Glomerular visceral epithelial cell (primary cell): ENCODE measurements around the gene CLDN5.

Source experiments
- DNase-seq: peaks from one replicate; pipeline ENCODE4 v3.0.0-alpha.2; 2016; ENCODE audit errors: extremely low spot score

CLDN5 gene

GRCh38 chr22:19524170-19525115, at the start of gene CLDN5:
TSS of gene CLDN5 (minus strand) at chr22:19524410. CDS start at chr22:19524255, 155 bp downstream.
- no peak for DNase-seq

- no peak for DNase-seq
Measured at GRCh38 chr22:19571995-19572394, 47.8 kb upstream of the CLDN5 start.

- no peak for DNase-seq
Measured at GRCh38 chr22:19571207-19571795, 47.1 kb upstream of the CLDN5 start.

- DNase-seq = no peak
Measured at GRCh38 chr22:19569976-19570375, 45.8 kb upstream of the CLDN5 start.

- no peak for DNase-seq
Measured at GRCh38 chr22:19569276-19569640, 45.0 kb upstream of the CLDN5 start.

GRCh38 chr22:19568337-19569275, 44.4 kb upstream of the CLDN5 start:
- peak; percentile 45 for DNase-seq

GRCh38 chr22:19567157-19568009, 43.2 kb upstream of the CLDN5 start:
- DNase-seq = no peak

GRCh38 chr22:19566279-19567156, 42.3 kb upstream of the CLDN5 start:
- DNase-seq = no peak

- DNase-seq = no peak
Measured at GRCh38 chr22:19565382-19566278, 41.4 kb upstream of the CLDN5 start.

- no peak for DNase-seq
Measured at GRCh38 chr22:19559956-19560355, 35.7 kb upstream of the CLDN5 start.

- DNase-seq = no peak
Measured at GRCh38 chr22:19559324-19559811, 35.2 kb upstream of the CLDN5 start.

- DNase-seq = no peak
Measured at GRCh38 chr22:19556963-19557545, 32.8 kb upstream of the CLDN5 start.

GRCh38 chr22:19555651-19556050, 31.4 kb upstream of the CLDN5 start:
- no peak for DNase-seq

GRCh38 chr22:19554834-19555404, 30.7 kb upstream of the CLDN5 start:
- no peak for DNase-seq

- no peak for DNase-seq
Measured at GRCh38 chr22:19553201-19553600, 29.0 kb upstream of the CLDN5 start.

GRCh38 chr22:19550382-19550781, 26.2 kb upstream of the CLDN5 start:
- no peak for DNase-seq

- DNase-seq = no peak
Measured at GRCh38 chr22:19549428-19549827, 25.2 kb upstream of the CLDN5 start.

GRCh38 chr22:19548964-19549363, 24.8 kb upstream of the CLDN5 start:
- no peak for DNase-seq
